Astrocyte of the cerebellum (primary cell): ENCODE data around the gene DLGAP1.

Source experiments
- DNase-seq: peaks from one replicate; pipeline ENCODE4 v3.0.0-alpha.2; 2011; ENCODE audit warnings: low read depth
- H3K4me3 ChIP-seq: 2 replicates; pipeline ENCODE4 v1.5.1; 2011; ENCODE audit warnings: mild to moderate bottlenecking, low read depth, low read length, moderate library complexity
- CTCF ChIP-seq: IDR thresholded peaks from 2 replicates; pipeline ENCODE4 v1.5.1; 2012; ENCODE audit warnings: low read length, low read depth, moderate library complexity, mild to moderate bottlenecking; ENCODE audit errors: missing control alignments
- in situ Hi-C: cut with HindIII; loops from 2 replicates; pipeline ENCODE4 v1.10.0; 2017; ENCODE audit warnings: low sequenced_read_pairs

Gene DLGAP1

GRCh38 chr18:3907955-3908354 is 547.2 kb downstream of the DLGAP1 start:
- no peak overlapping the region for H3K4me3 ChIP-seq
- in situ Hi-C loops = no loop called here
- TF ChIP-seq CTCF = no peak
- no peak for DNase-seq

GRCh38 chr18:3906116-3906750 is 548.9 kb downstream of the DLGAP1 start:
- H3K4me3 ChIP-seq = no peak overlapping the region
- in situ Hi-C loops = no loop called here
- no peak for TF ChIP-seq CTCF
- DNase-seq = no peak

- in situ Hi-C loops = no loop called here
- peak; percentile 82 for DNase-seq
These were observed 551.8 kb downstream of the DLGAP1 start for GRCh38 chr18:3903337-3903736.

GRCh38 chr18:3902676-3903075 is 552.4 kb downstream of the DLGAP1 start:
- in situ Hi-C loops = no loop called here
- peak; percentile 28 for TF ChIP-seq CTCF
- peak; percentile 41 for DNase-seq
- no peak overlapping the region for H3K4me3 ChIP-seq

More at GRCh38 chr18:3903337-3903736, 551.8 kb downstream of the DLGAP1 start:
- no peak overlapping the region for H3K4me3 ChIP-seq
- no peak for TF ChIP-seq CTCF

- no peak overlapping the region for H3K4me3 ChIP-seq
- TF ChIP-seq CTCF = no peak
- DNase-seq = no peak
- in situ Hi-C loops = no loop called here
These were observed 553.3 kb downstream of the DLGAP1 start for GRCh38 chr18:3901811-3902210.

GRCh38 chr18:3901042-3901441 is 554.1 kb downstream of the DLGAP1 start:
- TF ChIP-seq CTCF = no peak

More at GRCh38 chr18:3901042-3901441, 554.1 kb downstream of the DLGAP1 start:
- DNase-seq = no peak
- in situ Hi-C loops = no loop called here
- H3K4me3 ChIP-seq = no peak overlapping the region
